H1 (cell line): ENCODE results near the gene SLC7A10. TPM values are rescaled to one million over a fixed set of nuclear protein-coding genes. Genes with fewer than 3 reads are reported as not detected.

ENCODE experiments used
- CTCF ChIA-PET: fragments of 300-600 bp; sonication (Branson Sonifier 250); formaldehyde crosslinking; loops from one replicate; lab custom pipeline; 2021; ENCODE audit not compliant: partially characterized antibody; lab: Charles Lee
- POLR2A ChIA-PET: fragments of 300-600 bp; sonication (Branson Sonifier 250); formaldehyde crosslinking; loops from one replicate; lab custom pipeline; 2021; ENCODE audit warnings: inconsistent platforms; ENCODE audit not compliant: partially characterized antibody; lab: Charles Lee
- DNase-seq, 2 experiments: peaks; one replicate each; pipeline versions ENCODE4 v3.0.0 to v3.0.0-alpha.2; 2010 to 2022; ENCODE audit warnings: low spot score in 2 of 2, low read depth in 1 of 2, mixed read lengths in 1 of 2
- FAIRE-seq: peaks from 2 replicates; lab custom pipeline; 2011; peaks lifted over from hg19 to GRCh38; lab: Jason Lieb, UNC
- H2AFZ ChIP-seq: 2 replicates; pipeline ENCODE4 v1.8.1; 2012; ENCODE audit warnings: low read length, inconsistent platforms
- H2AK5ac ChIP-seq: 2 replicates; pipeline ENCODE4 v1.6.1; 2013; ENCODE audit warnings: low read depth, low read length
- H2BK120ac ChIP-seq: replicated peaks from 2 replicates; pipeline ENCODE3; 2013; ENCODE audit warnings: low read depth, low read length, inconsistent platforms
- H2BK12ac ChIP-seq: 2 replicates; pipeline ENCODE4 v1.6.1; 2013; ENCODE audit warnings: low read depth, low read length
- H2BK15ac ChIP-seq: 2 replicates; pipeline ENCODE4 v1.6.1; 2013; ENCODE audit warnings: low read length
- H2BK20ac ChIP-seq: 2 replicates; pipeline ENCODE4 v1.6.1; 2013; ENCODE audit warnings: low read length
- H2BK5ac ChIP-seq: 2 replicates; pipeline ENCODE4 v1.6.1; 2013; ENCODE audit warnings: low read depth, low read length
- H3K14ac ChIP-seq: 2 replicates; pipeline ENCODE4 v1.6.1; 2013; ENCODE audit warnings: inconsistent platforms; ENCODE audit not compliant: insufficient read length
- H3K18ac ChIP-seq: 2 replicates; pipeline ENCODE4 v1.6.1; 2013; ENCODE audit warnings: low read length; ENCODE audit errors: extremely low read depth
- H3K23ac ChIP-seq: 2 replicates; pipeline ENCODE4 v1.6.1; 2013; ENCODE audit warnings: inconsistent platforms; ENCODE audit not compliant: insufficient read length
- H3K23me2 ChIP-seq: 2 replicates; pipeline ENCODE4 v1.6.1; 2013; ENCODE audit warnings: low read depth, low read length
- H3K27ac ChIP-seq: 2 replicates; pipeline ENCODE4 v1.6.1; 2011; ENCODE audit warnings: low read depth, low read length, inconsistent platforms
- H3K27me3 ChIP-seq, 4 experiments: replicated peaks in 1 of 4; 1 replicate in 1 of 4; 2 replicates in 3 of 4; pipeline versions ENCODE4 v1.6.1 to v1.8.1; 2011 to 2013; ENCODE audit warnings: low read length in 3 of 4, mild to moderate bottlenecking in 3 of 4, inconsistent platforms in 2 of 4, mixed read lengths in 2 of 4, moderate library complexity in 1 of 4; ENCODE audit not compliant: control insufficient read depth in 3 of 4, insufficient read depth in 3 of 4; ENCODE audit errors: extremely low read depth in 1 of 4
- H3K36me3 ChIP-seq, 4 experiments: 2 replicates each; pipeline versions ENCODE4 v1.6.1 to v1.8.1; 2011 to 2013; ENCODE audit warnings: mild to moderate bottlenecking in 4 of 4, low read length in 3 of 4, moderate library complexity in 2 of 4, control low read depth in 1 of 4, inconsistent platforms in 1 of 4; ENCODE audit not compliant: insufficient read depth in 4 of 4, control insufficient read depth in 2 of 4
- H3K4ac ChIP-seq: replicated peaks from 2 replicates; pipeline ENCODE3; 2013; ENCODE audit warnings: low read length, low read depth, mixed read lengths, inconsistent platforms; ENCODE audit not compliant: insufficient read length
- H3K4me1 ChIP-seq, 4 experiments: replicated peaks in 1 of 4; 1 replicate in 1 of 4; 2 replicates in 3 of 4; pipeline versions ENCODE4 v1.6.1 to v1.8.1; 2011 to 2013; ENCODE audit warnings: low read length in 3 of 4, inconsistent platforms in 2 of 4, mixed read lengths in 1 of 4; ENCODE audit not compliant: insufficient read depth in 4 of 4, control insufficient read depth in 3 of 4
- H3K4me2 ChIP-seq, 2 experiments: 2 replicates each; pipeline versions ENCODE4 v1.6.1 to v1.8.1; 2011 to 2013; ENCODE audit warnings: low read depth in 2 of 2, low read length in 2 of 2, control low read depth in 1 of 2, inconsistent platforms in 1 of 2, mild to moderate bottlenecking in 1 of 2; ENCODE audit not compliant: insufficient read depth in 1 of 2
- H3K4me3 ChIP-seq, 4 experiments: fragments of 200-600, 300-600 bp in 1 of 4; sonication (generic), shearing (Covaris generic), sonication (Bioruptor Twin) in 1 of 4; 2 replicates each; pipeline versions ENCODE4 v1.5.1 to v1.8.1; 2011 to 2016; ENCODE audit warnings: low read length in 4 of 4, low read depth in 3 of 4, control low read depth in 2 of 4, inconsistent platforms in 2 of 4, mild to moderate bottlenecking in 2 of 4, mixed read lengths in 1 of 4, moderate library complexity in 1 of 4; ENCODE audit not compliant: insufficient read depth in 2 of 4; ENCODE audit errors: extremely low read depth in 1 of 4
- H3K56ac ChIP-seq: replicated peaks from 2 replicates; pipeline ENCODE3; 2013; ENCODE audit warnings: low read depth, mild to moderate bottlenecking, mixed read lengths, low read length, inconsistent platforms; ENCODE audit not compliant: insufficient read length
- H3K79me1 ChIP-seq: 2 replicates; pipeline ENCODE4 v1.6.1; 2013; ENCODE audit warnings: low read depth, low read length, control low read depth
- H3K79me2 ChIP-seq, 2 experiments: 2 replicates each; pipeline versions ENCODE4 v1.6.1 to v1.8.1; 2012 to 2013; ENCODE audit warnings: low read length in 2 of 2, mild to moderate bottlenecking in 2 of 2, inconsistent platforms in 1 of 2; ENCODE audit not compliant: insufficient read depth in 2 of 2, control insufficient read depth in 1 of 2
- H3K9ac ChIP-seq, 4 experiments: replicated peaks in 1 of 4; 1 replicate in 1 of 4; 2 replicates in 3 of 4; pipeline versions ENCODE4 v1.6.1 to v1.8.1; 2011 to 2013; ENCODE audit warnings: low read depth in 3 of 4, low read length in 3 of 4, control low read depth in 2 of 4, mild to moderate bottlenecking in 2 of 4, moderate library complexity in 2 of 4, inconsistent platforms in 1 of 4; ENCODE audit errors: extremely low read depth in 1 of 4
- H3K9me3 ChIP-seq, 2 experiments: 2 replicates each; pipeline versions ENCODE4 v1.6.1 to v1.8.1; 2012 to 2013; ENCODE audit warnings: mild to moderate bottlenecking in 2 of 2, moderate library complexity in 2 of 2, control low read depth in 1 of 2, inconsistent platforms in 1 of 2, low read depth in 1 of 2, low read length in 1 of 2, mixed read lengths in 1 of 2; ENCODE audit not compliant: insufficient read depth in 2 of 2
- H4K20me1 ChIP-seq, 2 experiments: replicated peaks in 1 of 2; 2 replicates each; pipeline versions ENCODE3 to v1.8.1; 2011 to 2013; ENCODE audit warnings: inconsistent platforms in 2 of 2, low read length in 2 of 2, mild to moderate bottlenecking in 1 of 2; ENCODE audit not compliant: insufficient read depth in 2 of 2, control insufficient read depth in 1 of 2
- H4K5ac ChIP-seq: 2 replicates; pipeline ENCODE4 v1.6.1; 2013; ENCODE audit warnings: low read length, low read depth, mixed read lengths, inconsistent platforms; ENCODE audit not compliant: insufficient read length
- H4K8ac ChIP-seq: 2 replicates; pipeline ENCODE4 v1.8.0; 2013; ENCODE audit warnings: mild to moderate bottlenecking, moderate library complexity, low read length, inconsistent platforms; ENCODE audit not compliant: insufficient read depth; ENCODE audit errors: extremely low read depth
- H4K91ac ChIP-seq: replicated peaks from 2 replicates; pipeline ENCODE3; 2013; ENCODE audit warnings: low read length, mixed read lengths, inconsistent platforms; ENCODE audit not compliant: insufficient read length
- BCL11A ChIP-seq, 2 experiments: IDR thresholded peaks; one replicate each; pipeline ENCODE4 v1.6.1; 2011; ENCODE audit warnings: low read depth in 2 of 2, low read length in 2 of 2, mild to moderate bottlenecking in 2 of 2
- HDAC6 ChIP-seq: IDR thresholded peaks from one replicate; pipeline ENCODE4 v1.7.1; 2012; ENCODE audit warnings: low read depth, mild to moderate bottlenecking, inconsistent platforms, low read length, moderate library complexity
- NRF1 ChIP-seq: IDR thresholded peaks from 2 replicates; pipeline ENCODE4 v1.6.1; 2011; ENCODE audit warnings: mild to moderate bottlenecking, low read depth, low read length, improper control_type of control experiment
- SIX5 ChIP-seq: IDR thresholded peaks from 2 replicates; pipeline ENCODE4 v1.6.1; 2011; ENCODE audit warnings: mild to moderate bottlenecking, low read depth, low read length
- SRF ChIP-seq: IDR thresholded peaks from 2 replicates; pipeline ENCODE4 v1.6.1; 2011; ENCODE audit warnings: mild to moderate bottlenecking, low read depth, low read length, moderate library complexity
- WGBS, 2 experiments: shearing (Covaris generic) in 1 of 2; methylation state at CpG; one replicate each; pipeline versions ENCODE4 v1.1.6 to v1.1.7; 2013 to 2015; ENCODE audit warnings: low lambda C conversion rate in 2 of 2, mixed read lengths in 2 of 2, inconsistent platforms in 1 of 2, low coverage in 1 of 2, missing lambda C conversion rate in 1 of 2; ENCODE audit not compliant: insufficient replicate concordance in 2 of 2, insufficient coverage in 1 of 2, insufficient read length in 1 of 2; ENCODE audit errors: extremely low coverage in 1 of 2, missing lambda C conversion rate in 1 of 2; 5-methylcytosine and 5-hydroxymethylcytosine counted together
- polyA plus RNA-seq, 7 experiments: library from polyadenylated mRNA; depleted of rRNA in 3 of 7; stranded (reverse) in 5 of 7; unstranded in 2 of 7; fragments of >200 nt in 5 of 7; fragments of 200-250 nt in 2 of 7; gene quantifications; 1 replicate in 5 of 7; 2 replicates in 1 of 7; 4 replicates in 1 of 7; pipeline versions ENCODE4 v1.2.1 to v1.2.3, GENCODE V29; 2011 to 2013; ENCODE audit warnings: missing spikeins in 2 of 7, mixed read lengths in 2 of 7
- total RNA-seq: library from RNA; stranded (reverse); fragmentation: NEBNext Ultra II Directional; extraction: Animal tissue kit (Norgen Biotek cat#: 25700); gene quantifications from 2 replicates; pipeline ENCODE4 v1.2.1, GENCODE V29; 2021

The SLC7A10 gene
- total and polyA plus RNA-seq, 2 of the 8 experiments (the other 6 are each of a cell fraction or from before 2014, with no cell fraction given) = 3.7 to 7.1 TPM

GRCh38 chr19:33259539-33259938, 33.9 kb upstream of the SLC7A10 start:
- Histone ChIP-seq H3K14ac (no peak overlapping the region), H3K56ac (no peak overlapping the region), H3K27me3 (no peaks in the 10 kb centered on the region), H3K23ac (no peak overlapping the region), H4K20me1 (no peaks in the 10 kb centered on the region), H4K91ac (no peak overlapping the region), H3K23me2 (no peaks in the 10 kb centered on the region), H2BK15ac (no peak overlapping the region), H4K8ac (no peak overlapping the region), H4K5ac (no peak overlapping the region), H3K79me1 (no peaks in the 10 kb centered on the region), H2BK12ac (no peak overlapping the region), H3K9me3 (no peaks in the 10 kb centered on the region), H2BK20ac (no peak overlapping the region), H3K4me1 (peaks cover 0 to 7% (median 0%) of the 10 kb centered on the region in 4 experiments; a peak in 1 of 7 replicates), H2AFZ (no peak overlapping the region), H2AK5ac (no peak overlapping the region), H2BK5ac (no peak overlapping the region), H2BK120ac (no peak overlapping the region)
- DNase-seq = no peak
- ChIA-PET POLR2A (no interaction called here), CTCF (interaction anchor here (0.6 to 3.6 kb wide), 8 partner anchors 10 to 146 kb away, joined by 3 to 23 read pairs (median 5); no protein-coding TSS in a partner anchor)
- WGBS, 2 experiments = 93% methylated on average over 5 of the region's 6 CpGs; no CpG with 5 or more reads in 1 of the 2 experiments
- TF ChIP-seq NRF1 (no peak), SRF (no peak), HDAC6 (no peak), BCL11A (IDR thresholded peaks at IDR 0.05; ENCODE audit: low read depth in 2 of 2, low read length in 2 of 2) (no peak), SIX5 (no peak)
- TF ChIP-seq, all 59 proteins: peak for 0
- FAIRE-seq = no peak
- Histone ChIP-seq H3K4me2 (no peak overlapping the region), H3K9ac (no peak overlapping the region), H3K27ac (no peak overlapping the region), H3K79me2 (no peaks in the 10 kb centered on the region), H3K18ac (no peak overlapping the region), H3K4ac (no peak overlapping the region), H3K4me3 (no peak overlapping the region), H3K36me3 (no peaks in the 10 kb centered on the region)
